ENCODE data around the gene OR9A4.
"Not testable (repeated sequence)": the region's sequence is repeated elsewhere in the genome, so short reads cannot be mapped to it uniquely, and the experiment has no call there.

OR9A4 gene

GRCh38 chr7:141916099-141916498, at the start of gene OR9A4:
OR9A4 (plus strand) TSS chr7:141916399; CDS start chr7:141918876, 2,477 bp downstream.
- DNase-seq: no peak

GRCh38 chr7:141866974-141867373, 49.2 kb upstream of the OR9A4 start:
- DNase-seq: no peak

GRCh38 chr7:141872931-141873330, 43.3 kb upstream of the OR9A4 start:
- no peak for DNase-seq

GRCh38 chr7:141874787-141875186, 41.4 kb upstream of the OR9A4 start:
- no peak for DNase-seq

- no peak for DNase-seq
Measured at GRCh38 chr7:141875453-141875852, 40.7 kb upstream of the OR9A4 start.

GRCh38 chr7:141876371-141876770, 39.8 kb upstream of the OR9A4 start:
- no peak for DNase-seq

- DNase-seq: no peak
Measured at GRCh38 chr7:141877365-141877764, 38.8 kb upstream of the OR9A4 start.

GRCh38 chr7:141880960-141881359, 35.2 kb upstream of the OR9A4 start:
- no peak for DNase-seq

GRCh38 chr7:141884539-141885225, 31.5 kb upstream of the OR9A4 start:
- DNase-seq: no peak

GRCh38 chr7:141889321-141889720, 26.9 kb upstream of the OR9A4 start:
- peak; percentile 3 for DNase-seq

- no peak for DNase-seq
Measured at GRCh38 chr7:141891336-141891735, 24.9 kb upstream of the OR9A4 start.

- DNase-seq: not testable (repeated sequence)
Measured at GRCh38 chr7:141899366-141899765, 16.8 kb upstream of the OR9A4 start.

- no peak for DNase-seq
Measured at GRCh38 chr7:141906285-141906684, 9.9 kb upstream of the OR9A4 start.

- DNase-seq: no peak
Measured at GRCh38 chr7:141911391-141911790, 4.8 kb upstream of the OR9A4 start.

- DNase-seq: no peak
Measured at GRCh38 chr7:141915565-141915964, 634 bp upstream of the OR9A4 start.

GRCh38 chr7:141920281-141920680, 4.1 kb downstream of the OR9A4 start:
- no peak for DNase-seq

GRCh38 chr7:141928146-141928844, 12.1 kb downstream of the OR9A4 start:
- no peak for DNase-seq

GRCh38 chr7:141928845-141929195, 12.6 kb downstream of the OR9A4 start:
- DNase-seq: no peak

GRCh38 chr7:141930211-141930610, 14.0 kb downstream of the OR9A4 start:
- DNase-seq: no peak

GRCh38 chr7:141941075-141941474, 24.9 kb downstream of the OR9A4 start:
- DNase-seq: no peak

GRCh38 chr7:141943846-141944245, 27.6 kb downstream of the OR9A4 start:
- DNase-seq: no peak

GRCh38 chr7:141944811-141945210, 28.6 kb downstream of the OR9A4 start:
- no peak for DNase-seq

GRCh38 chr7:141945356-141945755, 29.2 kb downstream of the OR9A4 start:
- peak; percentile 2 for DNase-seq

- no peak for DNase-seq
Measured at GRCh38 chr7:141946796-141947195, 30.6 kb downstream of the OR9A4 start, which contains the start of gene CLEC5A. CLEC5A (minus strand) TSS chr7:141946974; CDS start chr7:141946292, 682 bp downstream.

GRCh38 chr7:141949021-141949420, 32.8 kb downstream of the OR9A4 start:
- DNase-seq: no peak

Data from CD4-positive, alpha-beta T cell treated with Interleukin-10 for 1 hour (primary cell).